ENCODE measurements around the gene HOXB5.

The HOXB5 gene

GRCh38 chr17:48589060-48589830, 4.3 kb downstream of the HOXB5 start:
- DNase-seq: no peak

- DNase-seq: no peak
Measured at GRCh38 chr17:48588528-48588927, 5.1 kb downstream of the HOXB5 start.

- no peak for DNase-seq
Measured at GRCh38 chr17:48588074-48588415, 5.5 kb downstream of the HOXB5 start.

- no peak for DNase-seq
Measured at GRCh38 chr17:48587276-48588073, 6.1 kb downstream of the HOXB5 start.

- DNase-seq: peak; percentile 56
Measured at GRCh38 chr17:48586355-48587258, 7.0 kb downstream of the HOXB5 start.

GRCh38 chr17:48584223-48584741, 9.3 kb downstream of the HOXB5 start:
- DNase-seq: no peak

GRCh38 chr17:48583708-48584222, 9.8 kb downstream of the HOXB5 start:
- no peak for DNase-seq

- DNase-seq: no peak
Measured at GRCh38 chr17:48582750-48583069, 10.9 kb downstream of the HOXB5 start.

- no peak for DNase-seq
Measured at GRCh38 chr17:48579760-48580554, 13.6 kb downstream of the HOXB5 start.

- DNase-seq: no peak
Measured at GRCh38 chr17:48579471-48579759, 14.2 kb downstream of the HOXB5 start.

- DNase-seq: no peak
Measured at GRCh38 chr17:48578616-48579470, 14.7 kb downstream of the HOXB5 start.

- peak; percentile 76 for DNase-seq
Measured at GRCh38 chr17:48577946-48578615, 15.5 kb downstream of the HOXB5 start, which contains the start of gene HOXB4. Gene HOXB4, minus strand, starts transcription at chr17:48578350. Its CDS starts 31 bp downstream, at chr17:48578319.

GRCh38 chr17:48577330-48577945, 16.1 kb downstream of the HOXB5 start:
- no peak for DNase-seq

- DNase-seq: no peak
Measured at GRCh38 chr17:48576479-48577309, 16.9 kb downstream of the HOXB5 start.

- DNase-seq: no peak
Measured at GRCh38 chr17:48575673-48576478, 17.7 kb downstream of the HOXB5 start.

- no peak for DNase-seq
Measured at GRCh38 chr17:48575066-48575582, 18.5 kb downstream of the HOXB5 start.

- no peak for DNase-seq
Measured at GRCh38 chr17:48574505-48575065, 19.0 kb downstream of the HOXB5 start.
